HepG2 (cell line): ENCODE data around the gene MRPL10. TPM values are rescaled to one million over a fixed set of nuclear protein-coding genes. Genes with fewer than 3 reads are reported as not detected.

Source experiments
- ATAC-seq: fragments of 200-7000 bp; cut with Tn5 transposase; 3 replicates; pipeline ENCODE4 v1.9.1; 2020; ENCODE audit warnings: mild to moderate bottlenecking, moderate library complexity
- BruUV-seq: library from RNA; stranded (reverse); fragments of 400-500 nt; replicated peaks from 2 replicates; lab custom pipeline; 2021; lab: Mats Ljungman, UMichigan
- CTCF ChIA-PET: fragments of 300-600 bp; formaldehyde crosslinking; extraction: SDS; loops from one replicate; lab custom pipeline; 2021; ENCODE audit warnings: low total read pairs, inconsistent platforms, low intra/inter-chr PET ratio; lab: Yijun Ruan, JAX
- POLR2A ChIA-PET: fragments of 350-600 bp; sonication (Branson Sonifier 250); formaldehyde crosslinking; loops from one replicate; lab custom pipeline; 2020; ENCODE audit warnings: antibody characterized with exemption, inconsistent platforms; lab: Yijun Ruan, JAX
- DNase-seq: peaks from one replicate; pipeline ENCODE4 v3.0.0-alpha.2; 2015; ENCODE audit warnings: low spot score
- FAIRE-seq: peaks from 3 replicates; lab custom pipeline; 2011; peaks lifted over from hg19 to GRCh38; lab: Jason Lieb, UNC
- H2AFZ ChIP-seq: one replicate; pipeline ENCODE4 v1.6.1; 2011; ENCODE audit warnings: low read length, inconsistent platforms
- H3K27ac ChIP-seq: fragments of 300-600 bp; 3 replicates; pipeline ENCODE4 v1.8.0; 2011; ENCODE audit warnings: mixed run types, mild to moderate bottlenecking, mixed read lengths, low read length, inconsistent platforms; ENCODE audit not compliant: insufficient read depth; ENCODE audit errors: extremely low read length
- H3K27me3 ChIP-seq, 2 experiments: fragments of 200-600 bp in 1 of 2; 2 replicates in 1 of 2; 3 replicates in 1 of 2; pipeline versions ENCODE4 v1.6.0 to v1.8.0; 2011; ENCODE audit warnings: low read length in 2 of 2, mild to moderate bottlenecking in 2 of 2, moderate library complexity in 2 of 2, inconsistent platforms in 1 of 2; ENCODE audit not compliant: insufficient read depth in 2 of 2, control insufficient read depth in 1 of 2
- H3K36me3 ChIP-seq, 2 experiments: fragments of 200-600 bp in 1 of 2; replicated peaks in 1 of 2; 2 replicates in 1 of 2; 3 replicates in 1 of 2; pipeline versions ENCODE4 v1.5.1 to v1.8.0; 2011; ENCODE audit warnings: low read length in 2 of 2, inconsistent platforms in 1 of 2; ENCODE audit not compliant: insufficient read depth in 2 of 2, control insufficient read depth in 1 of 2
- H3K4me1 ChIP-seq: 2 replicates; pipeline ENCODE4 v1.5.1; 2012; ENCODE audit warnings: low read length, inconsistent platforms; ENCODE audit not compliant: insufficient read depth
- H3K4me2 ChIP-seq: 2 replicates; pipeline ENCODE4 v1.6.0; 2011; ENCODE audit warnings: low read depth, low read length, inconsistent platforms
- H3K4me3 ChIP-seq, 3 experiments: fragments of 200-600 bp in 1 of 3; sonication (generic), shearing (Covaris generic) in 1 of 3; replicated peaks in 1 of 3; 2 replicates each; pipeline ENCODE4 v1.5.1; 2011 to 2016; ENCODE audit warnings: low read length in 3 of 3, inconsistent platforms in 2 of 3, low read depth in 2 of 3, mild to moderate bottlenecking in 2 of 3, control low read depth in 1 of 3, mixed read lengths in 1 of 3; ENCODE audit not compliant: insufficient read depth in 1 of 3
- H3K79me2 ChIP-seq: one replicate; pipeline ENCODE4 v1.6.1; 2011; ENCODE audit warnings: low read length, inconsistent platforms; ENCODE audit not compliant: insufficient read depth
- H3K9ac ChIP-seq: 2 replicates; pipeline ENCODE4 v1.6.0; 2011; ENCODE audit warnings: mild to moderate bottlenecking, low read depth, low read length, inconsistent platforms; ENCODE audit not compliant: insufficient read depth
- H3K9me3 ChIP-seq: 2 replicates; pipeline ENCODE4 v1.5.1; 2012; ENCODE audit warnings: mild to moderate bottlenecking, low read length
- H4K20me1 ChIP-seq: 2 replicates; pipeline ENCODE4 v1.6.0; 2011; ENCODE audit warnings: inconsistent platforms, mild to moderate bottlenecking, low read length, moderate library complexity; ENCODE audit not compliant: insufficient read depth
- GLI4 ChIP-seq: sonication (generic); formaldehyde crosslinking; IDR thresholded peaks from 2 replicates; pipeline ENCODE4 v1.5.1; 2020; ENCODE audit warnings: missing genetic modification reagents, mild to moderate bottlenecking, moderate library complexity, borderline replicate concordance
- HNRNPK ChIP-seq: fragments of 200-400 bp; formaldehyde crosslinking; IDR thresholded peaks from 2 replicates; pipeline ENCODE4 v1.6.1; 2018; ENCODE audit warnings: low read length, low read depth, moderate library complexity, mild to moderate bottlenecking; ENCODE audit not compliant: poor library complexity, severe bottlenecking
- MBNL3 ChIP-seq: fragments of 250-450 bp; sonication (Bioruptor Pico); conservative IDR thresholded peaks from 2 replicates; pipeline ENCODE4 v1.8.0; 2022; ENCODE audit warnings: mild to moderate bottlenecking, inconsistent platforms
- SOX5 ChIP-seq: IDR thresholded peaks from 2 replicates; pipeline ENCODE4 v1.6.1; 2016; ENCODE audit warnings: borderline replicate concordance
- THAP11 ChIP-seq: IDR thresholded peaks from 2 replicates; pipeline ENCODE4 v1.6.1; 2016; ENCODE audit warnings: missing biosample characterization, missing genetic modification reagents
- ZFX ChIP-seq: sonication (generic); formaldehyde crosslinking; IDR thresholded peaks from 2 replicates; pipeline ENCODE4 v1.4.0; 2020; ENCODE audit warnings: mild to moderate bottlenecking, low read depth, missing genetic modification reagents, moderate library complexity
- ZFYVE20 ChIP-seq: sonication (generic); formaldehyde crosslinking; IDR thresholded peaks from 2 replicates; pipeline ENCODE4 v1.8.0; 2023; ENCODE audit warnings: low read depth, mild to moderate bottlenecking, moderate library complexity, missing genetic modification reagents, borderline replicate concordance
- ZNF3 ChIP-seq: IDR thresholded peaks from 2 replicates; pipeline ENCODE4 v1.7.0; 2017; ENCODE audit warnings: inconsistent platforms
- ZNF558 ChIP-seq: sonication (generic); formaldehyde crosslinking; IDR thresholded peaks from 2 replicates; pipeline ENCODE4 v1.9.0; 2022; ENCODE audit warnings: mild to moderate bottlenecking, missing genetic modification reagents, borderline replicate concordance
- ZNF629 ChIP-seq: sonication (generic); formaldehyde crosslinking; conservative IDR thresholded peaks from 2 replicates; pipeline ENCODE4 v1.5.0; 2020; ENCODE audit warnings: missing genetic modification reagents
- WGBS: methylation state at CpG from one replicate; pipeline ENCODE4 v1.1.6; 2017; ENCODE audit warnings: low lambda C conversion rate; 5-methylcytosine and 5-hydroxymethylcytosine counted together
- in situ Hi-C: cut with HindIII; loops from 2 replicates; pipeline ENCODE4 v1.10.0; 2017; ENCODE audit warnings: low pct_unique_long_range_greater_than_20kb; ENCODE audit not compliant: extremely low pct_ligation_motif_present
- intact Hi-C: fragments of 100-400 bp; cut with micrococcal nuclease; formaldehyde crosslinking; loops from one replicate; pipeline ENCODE4 v1.10.0; 2022; ENCODE audit not compliant: unreplicated experiment
- polyA plus RNA-seq, 8 experiments: library from polyadenylated mRNA; depleted of rRNA in 3 of 8; stranded (reverse) in 7 of 8; unstranded in 1 of 8; fragments of >200 nt; fragmentation: Illumina TruSeq in 4 of 8; extraction: Trizol in 4 of 8; gene quantifications; 2 replicates each; pipeline versions ENCODE4 v1.2.1 to v1.2.3, GENCODE V29; 2011 to 2016; ENCODE audit warnings: low read depth in 4 of 8, missing spikeins in 1 of 8, mixed read lengths in 1 of 8; ENCODE audit not compliant: insufficient read depth in 1 of 8
- total RNA-seq, 5 experiments: library from RNA; depleted of rRNA; stranded (reverse); fragments of >200 nt; fragmentation: Illumina TruSeq; extraction: Trizol; gene quantifications; 2 replicates each; pipeline ENCODE4 v1.2.3, GENCODE V29; 2016; ENCODE audit warnings: low read depth in 1 of 5
- TF ChIP-seq, protein P1 (sequence below), 2 experiments: sonication (generic) in 1 of 2; formaldehyde crosslinking in 1 of 2; IDR thresholded peaks; 2 replicates each; pipeline versions ENCODE4 v1.4.0 to v1.6.1; 2018 to 2020; ENCODE audit warnings: missing genetic modification reagents in 2 of 2, borderline replicate concordance in 1 of 2, low read depth in 1 of 2, mild to moderate bottlenecking in 1 of 2, missing biosample characterization in 1 of 2
- TF ChIP-seq, protein P2 (sequence below): sonication (generic); formaldehyde crosslinking; IDR thresholded peaks from 2 replicates; pipeline ENCODE4 v1.5.0; 2020; ENCODE audit warnings: missing genetic modification reagents
- TF ChIP-seq, protein P3 (sequence below): sonication (generic); formaldehyde crosslinking; IDR thresholded peaks from 2 replicates; pipeline ENCODE4 v1.4.0; 2020; ENCODE audit warnings: missing genetic modification reagents, borderline replicate concordance

MRPL10 gene
- total and polyA plus RNA-seq, 2 of the 13 experiments (the other 11 are each of a cell fraction or from before 2014, with no cell fraction given), result 56.7 to 149 TPM

DNA sequence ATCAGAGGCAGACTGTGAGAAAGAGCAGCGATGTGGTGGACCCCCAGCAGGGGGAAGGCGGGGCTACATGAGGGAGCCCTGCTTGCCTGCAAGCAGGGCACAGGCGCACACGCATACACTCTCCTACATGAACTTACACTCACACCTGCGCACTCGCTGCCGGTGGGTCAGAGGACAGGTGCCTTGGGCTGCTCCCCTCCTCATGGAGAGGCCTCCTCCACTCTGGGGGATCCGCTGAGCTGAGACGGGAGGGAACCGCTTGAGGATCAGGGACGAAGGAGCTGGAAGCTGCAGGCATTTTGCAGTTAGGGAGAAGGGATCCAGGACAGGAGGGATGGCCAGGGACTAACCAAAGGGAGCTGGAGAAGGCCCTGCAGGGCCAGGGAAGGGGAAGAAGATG is 23.9 kb downstream of the MRPL10 start:
- TF ChIP-seq HNRNPK, result no peak
- TF ChIP-seq MBNL3 (CRISPR knock-in tag), result no peak
- TF ChIP-seq THAP11, result no peak
- no peak for TF ChIP-seq ZNF558 (CRISPR knock-in tag)
- DNase-seq, result no peak
- Histone ChIP-seq H3K4me1 (peaks cover 12% of the 10 kb centered on the region), H3K9ac (no peak overlapping the region), H4K20me1 (no peaks in the 10 kb centered on the region), H3K9me3 (no peaks in the 10 kb centered on the region), H3K79me2 (no peaks in the 10 kb centered on the region), H3K4me2 (no peak overlapping the region), H3K36me3 (peaks cover 4 to 7% of the 10 kb centered on the region in 2 experiments; a peak in 3 of 5 replicates), H3K27me3 (peaks cover 2 to 8% of the 10 kb centered on the region in 2 experiments; a peak in 3 of 5 replicates), H2AFZ (no peak overlapping the region), H3K27ac (no peak overlapping the region), H3K4me3 (no peak overlapping the region)
- no TSS peak for BruUV-seq
- POLR2A ChIA-PET, result no interaction called here
- 94% methylated on average over 10 of the region's 11 CpGs for WGBS
- no peak for FAIRE-seq
- CTCF ChIA-PET, result no interaction called here
- in situ Hi-C loops (no loop called here), intact Hi-C loops (no loop called here)
- ATAC-seq, result no peak

DNA sequence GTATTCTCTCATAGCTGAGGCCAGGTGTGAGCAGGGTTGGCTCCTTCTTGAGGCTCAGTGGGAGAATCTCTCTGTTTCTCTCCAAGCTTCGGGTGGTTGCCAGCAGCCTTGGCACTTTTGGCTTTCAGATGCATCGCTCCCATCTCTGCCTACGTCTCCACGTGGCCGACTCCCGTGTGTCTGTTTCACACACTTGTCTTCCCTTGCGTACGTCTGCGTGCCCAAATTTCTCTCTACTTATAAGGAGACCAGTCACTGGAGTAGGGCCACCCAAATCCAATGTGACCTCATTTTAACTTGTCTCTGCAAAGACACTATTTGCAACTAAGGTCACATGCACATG is 24.5 kb downstream of the MRPL10 start:
- ATAC-seq, result no peak
- Histone ChIP-seq H3K4me2 (no peak overlapping the region), H3K36me3 (peaks cover 4 to 7% of the 10 kb centered on the region in 2 experiments; a peak in 3 of 5 replicates), H3K9me3 (no peaks in the 10 kb centered on the region), H3K9ac (no peak overlapping the region), H3K4me3 (no peak overlapping the region), H3K79me2 (no peaks in the 10 kb centered on the region), H4K20me1 (peaks cover 4% of the 10 kb centered on the region; the same call in 1 of the 2 replicates), H2AFZ (no peak overlapping the region), H3K4me1 (peaks cover 12% of the 10 kb centered on the region), H3K27ac (no peak overlapping the region), H3K27me3 (peaks cover 2 to 8% of the 10 kb centered on the region in 2 experiments; a peak in 3 of 5 replicates)
- DNase-seq, result no peak
- in situ Hi-C loops, result no loop called here
- ChIA-PET POLR2A (no interaction called here), CTCF (no interaction called here)
- no peak for FAIRE-seq
- 94% methylated on average over 9 of the region's 9 CpGs for WGBS
- BruUV-seq, result no TSS peak
- intact Hi-C loops, result no loop called here
- TF ChIP-seq ZFX, result no peak
- TF ChIP-seq, protein P1, sequence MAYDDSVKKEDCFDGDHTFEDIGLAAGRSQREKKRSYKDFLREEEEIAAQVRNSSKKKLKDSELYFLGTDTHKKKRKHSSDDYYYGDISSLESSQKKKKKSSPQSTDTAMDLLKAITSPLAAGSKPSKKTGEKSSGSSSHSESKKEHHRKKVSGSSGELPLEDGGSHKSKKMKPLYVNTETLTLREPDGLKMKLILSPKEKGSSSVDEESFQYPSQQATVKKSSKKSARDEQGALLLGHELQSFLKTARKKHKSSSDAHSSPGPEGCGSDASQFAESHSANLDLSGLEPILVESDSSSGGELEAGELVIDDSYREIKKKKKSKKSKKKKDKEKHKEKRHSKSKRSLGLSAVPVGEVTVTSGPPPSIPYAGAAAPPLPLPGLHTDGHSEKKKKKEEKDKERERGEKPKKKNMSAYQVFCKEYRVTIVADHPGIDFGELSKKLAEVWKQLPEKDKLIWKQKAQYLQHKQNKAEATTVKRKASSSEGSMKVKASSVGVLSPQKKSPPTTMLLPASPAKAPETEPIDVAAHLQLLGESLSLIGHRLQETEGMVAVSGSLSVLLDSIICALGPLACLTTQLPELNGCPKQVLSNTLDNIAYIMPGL (CRISPR knock-in tag; IDR thresholded peaks at IDR 0.05; ENCODE audit: borderline replicate concordance in 1 of 2, low read depth in 1 of 2), result no peak
- no peak for TF ChIP-seq SOX5 (CRISPR knock-in tag)
- no peak for TF ChIP-seq GLI4 (CRISPR knock-in tag)
- TF ChIP-seq, protein P2, sequence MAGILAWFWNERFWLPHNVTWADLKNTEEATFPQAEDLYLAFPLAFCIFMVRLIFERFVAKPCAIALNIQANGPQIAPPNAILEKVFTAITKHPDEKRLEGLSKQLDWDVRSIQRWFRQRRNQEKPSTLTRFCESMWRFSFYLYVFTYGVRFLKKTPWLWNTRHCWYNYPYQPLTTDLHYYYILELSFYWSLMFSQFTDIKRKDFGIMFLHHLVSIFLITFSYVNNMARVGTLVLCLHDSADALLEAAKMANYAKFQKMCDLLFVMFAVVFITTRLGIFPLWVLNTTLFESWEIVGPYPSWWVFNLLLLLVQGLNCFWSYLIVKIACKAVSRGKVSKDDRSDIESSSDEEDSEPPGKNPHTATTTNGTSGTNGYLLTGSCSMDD (CRISPR knock-in tag), result no peak
- TF ChIP-seq ZNF629 (CRISPR knock-in tag), result no peak
- no peak for TF ChIP-seq ZFYVE20
- no peak for TF ChIP-seq ZNF3 (CRISPR knock-in tag)
- TF ChIP-seq, protein P3, sequence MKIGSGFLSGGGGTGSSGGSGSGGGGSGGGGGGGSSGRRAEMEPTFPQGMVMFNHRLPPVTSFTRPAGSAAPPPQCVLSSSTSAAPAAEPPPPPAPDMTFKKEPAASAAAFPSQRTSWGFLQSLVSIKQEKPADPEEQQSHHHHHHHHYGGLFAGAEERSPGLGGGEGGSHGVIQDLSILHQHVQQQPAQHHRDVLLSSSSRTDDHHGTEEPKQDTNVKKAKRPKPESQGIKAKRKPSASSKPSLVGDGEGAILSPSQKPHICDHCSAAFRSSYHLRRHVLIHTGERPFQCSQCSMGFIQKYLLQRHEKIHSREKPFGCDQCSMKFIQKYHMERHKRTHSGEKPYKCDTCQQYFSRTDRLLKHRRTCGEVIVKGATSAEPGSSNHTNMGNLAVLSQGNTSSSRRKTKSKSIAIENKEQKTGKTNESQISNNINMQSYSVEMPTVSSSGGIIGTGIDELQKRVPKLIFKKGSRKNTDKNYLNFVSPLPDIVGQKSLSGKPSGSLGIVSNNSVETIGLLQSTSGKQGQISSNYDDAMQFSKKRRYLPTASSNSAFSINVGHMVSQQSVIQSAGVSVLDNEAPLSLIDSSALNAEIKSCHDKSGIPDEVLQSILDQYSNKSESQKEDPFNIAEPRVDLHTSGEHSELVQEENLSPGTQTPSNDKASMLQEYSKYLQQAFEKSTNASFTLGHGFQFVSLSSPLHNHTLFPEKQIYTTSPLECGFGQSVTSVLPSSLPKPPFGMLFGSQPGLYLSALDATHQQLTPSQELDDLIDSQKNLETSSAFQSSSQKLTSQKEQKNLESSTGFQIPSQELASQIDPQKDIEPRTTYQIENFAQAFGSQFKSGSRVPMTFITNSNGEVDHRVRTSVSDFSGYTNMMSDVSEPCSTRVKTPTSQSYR (CRISPR knock-in tag), result no peak
